Fibroblast of skin of left biceps (primary cell): ENCODE data around the gene KRTDAP.

Experiments used
- DNase-seq, 2 experiments: peaks; one replicate each; pipeline ENCODE4 v3.0.0-alpha.2; 2013; ENCODE audit warnings: low read depth in 2 of 2

The KRTDAP gene

GRCh38 chr19:35512831-35513627 lies 22.8 kb upstream of the KRTDAP start:
- DNase-seq: no peak

GRCh38 chr19:35511337-35511736 lies 21.1 kb upstream of the KRTDAP start:
- no peak for DNase-seq

GRCh38 chr19:35510626-35510964 lies 20.3 kb upstream of the KRTDAP start:
- DNase-seq: no peak

- no peak for DNase-seq
Observed at GRCh38 chr19:35509861-35510625, 19.8 kb upstream of the KRTDAP start.

- no peak for DNase-seq
Observed at GRCh38 chr19:35509018-35509652, 18.9 kb upstream of the KRTDAP start.

GRCh38 chr19:35508129-35508528 lies 17.9 kb upstream of the KRTDAP start:
- DNase-seq: no peak

GRCh38 chr19:35507561-35507960 lies 17.3 kb upstream of the KRTDAP start:
- DNase-seq: no peak

GRCh38 chr19:35506011-35506410 lies 15.7 kb upstream of the KRTDAP start:
- DNase-seq: no peak

GRCh38 chr19:35502751-35503150 lies 12.5 kb upstream of the KRTDAP start:
- DNase-seq: no peak

- DNase-seq: no peak
Observed at GRCh38 chr19:35501684-35502083, 11.4 kb upstream of the KRTDAP start.

- no peak for DNase-seq
Observed at GRCh38 chr19:35500611-35501010, 10.3 kb upstream of the KRTDAP start.

- no peak for DNase-seq
Observed at GRCh38 chr19:35498984-35499527, 8.8 kb upstream of the KRTDAP start.

GRCh38 chr19:35498220-35498619 lies 8.0 kb upstream of the KRTDAP start:
- DNase-seq: no peak

GRCh38 chr19:35497406-35497805 lies 7.1 kb upstream of the KRTDAP start:
- no peak for DNase-seq

- peak in 1 of 2 experiments; percentile 18 for DNase-seq
Observed at GRCh38 chr19:35495107-35496064, 5.1 kb upstream of the KRTDAP start.

GRCh38 chr19:35493971-35494370 lies 3.7 kb upstream of the KRTDAP start:
- no peak for DNase-seq

- no peak for DNase-seq
Observed at GRCh38 chr19:35491836-35492360, 1.6 kb upstream of the KRTDAP start.

- no peak for DNase-seq
Observed at GRCh38 chr19:35488677-35489076, 1.6 kb downstream of the KRTDAP start.

GRCh38 chr19:35487656-35488182 lies 2.5 kb downstream of the KRTDAP start:
- no peak for DNase-seq

GRCh38 chr19:35486268-35486708 lies 4.0 kb downstream of the KRTDAP start:
- no peak for DNase-seq
